ENCODE data around the gene CABCOCO1.
A peak's percentile ranks its signal among the peaks of the same experiment; 100 is the strongest.
"Not testable (repeated sequence)": the region's sequence is repeated elsewhere in the genome, so short reads cannot be mapped to it uniquely, and the experiment has no call there.

The CABCOCO1 gene

DNA sequence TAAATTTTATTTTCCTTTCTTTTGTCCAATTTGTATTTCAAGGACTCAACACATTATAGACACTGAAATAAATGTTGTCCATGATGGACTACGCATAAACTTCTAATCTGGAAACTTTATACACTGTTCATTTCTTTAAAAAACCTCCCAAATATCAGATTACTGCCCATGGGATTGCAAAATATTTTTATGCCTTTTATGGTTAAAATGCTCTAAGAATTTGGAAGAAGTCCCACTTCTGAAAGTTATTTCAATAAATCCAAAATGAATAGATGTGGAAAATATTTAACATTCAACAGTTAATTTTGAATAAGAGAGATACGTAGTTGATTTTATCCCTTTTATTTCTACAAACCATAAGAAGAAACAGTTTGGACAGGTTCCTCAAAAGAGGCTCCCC lies 46.1 kb downstream of the CABCOCO1 start:
- DNase-seq (ENCODE audit: low read depth in 1 of 2, low spot score in 1 of 2) = no peak

DNA sequence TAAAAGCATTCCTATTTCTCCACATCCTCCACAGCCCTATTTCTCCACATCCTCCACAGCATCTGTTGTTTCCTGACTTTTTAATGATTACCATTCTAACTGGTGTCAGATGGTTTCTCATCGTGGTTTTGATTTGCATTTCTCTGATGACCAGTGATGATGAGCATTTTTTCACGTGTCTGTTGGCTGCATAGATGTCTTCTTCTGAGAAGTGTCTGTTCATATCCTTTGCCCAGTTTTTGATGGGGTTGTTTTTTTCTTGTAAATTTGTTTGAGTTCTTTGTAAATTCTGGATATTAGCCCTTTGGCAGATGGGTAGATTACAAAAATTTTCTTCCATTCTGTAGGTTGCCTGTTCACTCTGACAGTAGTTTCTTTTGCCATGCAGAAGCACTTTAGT lies 49.4 kb downstream of the CABCOCO1 start:
- DNase-seq (ENCODE audit: low read depth in 1 of 2, low spot score in 1 of 2) = not testable (repeated sequence)

DNA sequence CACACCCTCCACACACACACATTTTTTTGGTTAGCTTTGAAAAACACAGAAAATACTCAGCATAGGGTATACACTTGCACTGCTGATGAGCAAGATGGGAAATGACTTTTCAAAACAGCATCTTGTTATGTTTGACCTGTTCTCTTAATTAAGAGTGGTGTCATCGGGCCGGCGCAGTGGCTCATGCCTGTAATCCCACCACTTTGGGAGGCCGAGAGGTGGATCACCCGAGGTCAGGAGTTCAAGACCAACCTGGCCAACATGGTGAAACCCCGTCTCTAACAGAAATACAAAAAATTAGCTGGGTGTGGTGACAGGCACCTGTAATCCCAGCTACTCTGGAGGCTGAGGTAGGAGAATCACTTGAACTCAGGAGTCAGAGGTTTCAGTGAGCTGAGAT lies 56.7 kb downstream of the CABCOCO1 start:
- DNase-seq (ENCODE audit: low read depth in 1 of 2, low spot score in 1 of 2) = not testable (repeated sequence)

DNA sequence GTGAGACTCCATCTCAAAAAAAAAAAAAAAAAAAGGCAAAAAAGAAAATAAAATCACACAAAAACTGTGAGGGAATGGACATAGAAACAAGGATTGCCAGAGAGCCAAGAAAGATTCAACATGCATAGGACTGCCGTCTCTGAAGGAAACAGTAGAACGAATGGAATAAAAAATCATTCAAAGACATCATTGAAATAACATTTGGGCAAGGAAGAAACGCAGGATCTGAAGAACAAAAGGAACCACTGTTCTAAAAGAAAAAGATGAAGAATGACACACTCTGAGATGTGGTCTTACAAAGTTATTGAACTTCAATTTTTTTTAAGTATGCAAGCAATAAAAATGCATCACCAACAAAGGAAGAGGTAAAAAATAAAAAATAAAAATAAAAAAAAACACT lies 57.2 kb downstream of the CABCOCO1 start:
- no peak for DNase-seq (ENCODE audit: low read depth in 1 of 2, low spot score in 1 of 2)

DNA sequence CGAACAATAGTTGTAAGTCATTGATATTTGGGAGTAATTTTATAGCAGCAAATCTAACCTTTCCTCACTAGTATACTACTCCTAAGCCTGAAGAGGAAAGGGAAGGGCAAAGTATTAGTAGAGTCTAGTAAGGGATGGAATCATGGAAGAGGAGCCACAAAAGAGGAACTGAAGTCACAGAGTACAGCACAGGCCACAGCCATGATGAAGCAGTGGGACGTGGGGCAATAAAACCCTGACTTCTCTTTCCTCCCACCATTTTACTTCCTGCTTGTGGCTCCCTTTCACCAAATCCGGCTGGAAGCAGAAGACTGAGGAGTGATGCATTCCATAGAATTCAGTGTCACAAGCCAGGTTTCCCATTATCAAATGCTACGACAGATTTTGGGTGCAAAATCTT lies 58.7 kb downstream of the CABCOCO1 start:
- no peak for DNase-seq (ENCODE audit: low read depth in 1 of 2, low spot score in 1 of 2)

DNA sequence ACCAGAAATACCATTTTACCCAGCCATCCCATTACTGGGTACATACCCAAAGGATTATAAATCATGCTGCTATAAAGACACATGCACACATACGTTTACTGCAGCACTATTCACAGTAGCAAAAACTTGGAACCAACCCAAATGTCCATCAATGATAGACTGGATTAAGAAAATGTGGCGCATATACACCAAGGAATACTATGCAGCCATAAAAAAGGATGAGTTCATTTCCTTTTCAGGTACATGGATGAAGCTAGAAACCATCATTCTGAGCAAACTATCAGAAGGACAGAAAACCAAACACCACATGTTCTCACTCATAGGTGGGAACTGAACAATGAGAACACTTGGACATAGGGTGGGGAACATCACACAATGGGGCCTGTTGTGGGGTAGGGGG lies 62.5 kb downstream of the CABCOCO1 start:
- DNase-seq (ENCODE audit: low read depth in 1 of 2, low spot score in 1 of 2) = not testable (repeated sequence)

DNA sequence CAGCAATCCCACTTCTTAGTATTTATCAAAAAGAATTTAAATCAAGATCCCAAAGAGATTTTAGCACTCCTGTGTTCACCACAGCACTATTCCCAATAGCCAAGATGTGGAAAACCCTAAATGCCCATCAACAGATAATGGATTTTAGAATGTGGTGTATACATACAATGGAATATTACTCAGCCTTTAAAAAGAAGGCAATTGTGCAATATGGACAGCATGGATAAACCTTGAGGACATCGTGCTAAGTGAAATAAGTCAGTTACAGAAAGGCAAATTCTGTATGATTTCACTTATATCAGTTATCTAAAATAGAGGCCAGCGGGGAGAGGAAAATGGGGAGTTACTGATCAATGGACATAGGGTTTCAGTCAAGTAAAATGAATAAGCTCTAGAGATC lies 66.9 kb downstream of the CABCOCO1 start:
- DNase-seq (ENCODE audit: low read depth in 1 of 2, low spot score in 1 of 2) = no peak

DNA sequence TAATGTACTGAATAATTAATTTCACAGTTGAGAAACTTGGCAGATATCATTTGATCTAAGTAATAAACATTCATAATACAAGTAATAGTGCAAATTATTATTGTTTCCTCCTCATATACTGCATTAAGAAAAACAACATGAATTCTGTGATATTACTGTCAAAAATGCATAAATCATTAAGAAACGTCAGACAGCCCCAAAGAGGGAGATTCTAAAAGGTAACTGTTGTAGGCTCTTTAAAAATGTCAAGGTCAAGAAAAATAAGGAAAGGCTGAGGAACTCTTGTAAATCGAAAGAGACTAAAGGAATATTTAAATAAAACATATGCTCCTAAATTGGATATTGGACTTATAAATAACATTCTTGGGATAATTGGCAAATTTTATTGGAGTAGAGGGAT lies 67.9 kb downstream of the CABCOCO1 start:
- DNase-seq (ENCODE audit: low read depth in 1 of 2, low spot score in 1 of 2) = no peak

DNA sequence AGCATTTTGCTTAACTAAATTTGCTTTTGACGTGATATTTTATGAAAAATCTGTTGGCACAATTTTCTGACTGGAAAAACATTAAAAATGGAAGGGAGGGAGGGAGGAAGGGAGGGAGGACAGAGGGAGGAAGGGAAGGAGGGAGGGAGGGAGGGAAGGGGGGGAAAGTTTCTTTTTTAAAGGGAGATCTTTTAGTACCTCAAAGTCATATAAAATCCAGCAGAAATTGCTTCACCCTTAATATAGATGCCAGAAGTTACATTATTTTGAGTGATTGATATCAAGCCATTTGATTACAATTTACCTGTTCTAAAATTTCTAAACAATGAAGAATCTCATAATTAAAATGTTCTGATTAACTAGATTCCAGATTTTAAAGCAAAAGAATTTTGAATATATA lies 68.9 kb downstream of the CABCOCO1 start:
- no peak for DNase-seq (ENCODE audit: low read depth in 1 of 2, low spot score in 1 of 2)

DNA sequence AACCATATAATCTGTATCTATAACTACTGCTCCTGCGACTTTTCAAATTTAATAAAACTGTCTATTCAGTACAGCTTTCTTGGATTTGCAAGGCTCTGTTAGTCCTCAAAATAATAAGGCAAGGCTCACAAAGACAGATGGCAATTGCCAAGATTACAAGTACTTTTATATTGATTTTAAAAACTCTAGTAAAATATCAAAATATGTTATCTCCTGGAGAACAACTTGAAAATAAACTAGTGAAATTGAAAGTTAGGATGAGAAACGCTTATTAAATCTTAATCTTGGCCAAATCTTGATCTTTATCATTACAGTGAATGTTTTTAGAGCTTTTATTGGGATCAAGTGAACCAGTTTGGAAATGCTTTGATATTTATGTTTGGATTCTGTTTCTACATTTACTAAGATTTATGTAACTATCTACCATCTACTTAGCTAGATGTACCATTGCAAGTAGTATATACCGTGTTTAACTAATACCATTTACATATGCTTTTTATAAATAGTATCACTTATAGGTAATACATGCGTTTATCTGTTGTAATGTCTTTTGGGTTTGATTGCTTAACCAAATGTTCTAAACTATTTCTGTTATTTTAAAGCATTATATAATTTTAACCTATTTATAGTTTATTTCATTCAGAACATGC lies 70.0 kb downstream of the CABCOCO1 start:
- no peak for DNase-seq (ENCODE audit: low read depth in 1 of 2, low spot score in 1 of 2)

DNA sequence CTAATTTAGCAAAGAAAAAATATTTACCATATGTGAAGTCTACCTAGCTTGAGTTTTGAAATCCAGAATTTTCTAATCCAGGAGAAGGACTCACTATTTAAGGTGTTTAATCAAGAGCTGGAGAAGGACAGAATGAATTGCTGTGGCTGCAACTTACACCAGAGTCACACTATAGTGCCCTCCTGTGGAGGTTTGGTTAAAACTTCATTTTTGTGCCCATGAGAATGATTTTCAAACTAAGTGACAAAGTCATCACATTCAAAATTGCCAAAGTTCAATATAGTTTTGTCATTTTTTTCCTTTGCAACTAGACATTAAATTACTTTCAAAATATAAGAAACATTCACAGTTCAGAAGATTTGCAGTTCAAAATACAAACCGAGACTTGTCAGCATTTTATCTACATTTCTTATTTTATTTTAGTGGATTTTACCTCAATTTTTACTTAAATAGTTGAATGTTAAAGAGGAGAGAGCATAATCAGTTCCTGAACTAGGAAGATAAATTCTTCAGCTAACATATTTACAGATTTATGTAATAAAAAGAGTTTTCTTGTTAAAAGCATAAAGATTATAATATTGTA lies 70.7 kb downstream of the CABCOCO1 start:
- peak in 1 of 2 donors; percentile 11 for DNase-seq (ENCODE audit: low read depth in 1 of 2, low spot score in 1 of 2)

DNA sequence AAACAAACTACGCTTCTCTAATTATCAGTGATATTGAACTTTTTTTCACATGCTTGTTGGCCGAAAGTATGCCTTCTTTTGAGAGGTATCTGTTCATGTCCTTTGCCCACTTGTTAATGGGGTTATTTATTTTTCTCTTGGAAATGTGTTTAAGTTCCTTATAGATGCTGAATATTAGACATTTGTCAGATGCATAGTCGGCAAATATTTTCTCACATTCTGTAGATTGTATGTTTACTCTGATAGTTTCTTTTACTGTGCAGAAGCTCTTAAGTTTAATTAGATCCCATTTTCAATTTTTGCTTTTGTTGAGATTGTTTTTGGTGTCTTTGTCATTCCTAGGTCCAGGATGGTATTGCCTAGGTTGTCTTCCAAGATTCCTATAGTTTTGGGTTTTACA lies 73.2 kb downstream of the CABCOCO1 start:
- no peak for DNase-seq (ENCODE audit: low read depth in 1 of 2, low spot score in 1 of 2)

DNA sequence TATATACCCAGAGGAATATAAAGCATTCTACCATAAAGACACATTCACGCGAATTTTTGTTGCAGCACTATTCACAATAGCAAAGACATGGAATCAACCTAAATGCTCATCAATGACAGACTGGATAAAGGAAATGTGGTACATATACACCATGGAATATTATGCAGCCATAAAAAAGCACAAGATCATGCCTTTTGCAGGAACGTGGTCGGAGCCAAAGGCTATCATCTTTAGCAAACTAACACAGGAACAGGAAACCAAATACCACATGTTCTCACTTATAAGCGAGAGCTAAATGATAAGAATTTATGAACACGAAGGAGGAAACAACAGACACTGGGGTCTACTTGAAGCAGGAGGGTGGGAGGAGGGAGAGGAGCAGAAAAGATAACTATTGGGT lies 74.7 kb downstream of the CABCOCO1 start:
- DNase-seq (ENCODE audit: low read depth in 1 of 2, low spot score in 1 of 2) = not testable (repeated sequence)

DNA sequence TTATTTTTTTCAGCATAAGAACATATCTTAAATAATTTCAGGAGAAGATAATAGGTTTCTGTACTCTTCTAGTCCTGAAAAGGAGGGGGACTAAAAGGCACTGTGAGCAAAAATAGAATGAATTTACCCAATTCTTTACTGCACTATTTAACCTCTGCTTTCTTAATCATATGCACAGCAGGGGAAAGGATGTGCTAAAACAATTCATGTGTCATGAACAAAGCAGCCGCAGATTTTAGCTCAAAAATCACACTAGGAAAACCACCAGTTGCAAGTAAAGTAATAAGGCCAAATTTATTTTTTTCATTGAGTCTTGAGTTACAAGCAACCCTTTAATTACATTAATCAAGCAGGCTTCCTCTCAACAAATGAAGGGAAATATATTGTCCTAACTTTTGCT lies 80.1 kb downstream of the CABCOCO1 start:
- no peak for DNase-seq (ENCODE audit: low read depth in 1 of 2, low spot score in 1 of 2)

DNA sequence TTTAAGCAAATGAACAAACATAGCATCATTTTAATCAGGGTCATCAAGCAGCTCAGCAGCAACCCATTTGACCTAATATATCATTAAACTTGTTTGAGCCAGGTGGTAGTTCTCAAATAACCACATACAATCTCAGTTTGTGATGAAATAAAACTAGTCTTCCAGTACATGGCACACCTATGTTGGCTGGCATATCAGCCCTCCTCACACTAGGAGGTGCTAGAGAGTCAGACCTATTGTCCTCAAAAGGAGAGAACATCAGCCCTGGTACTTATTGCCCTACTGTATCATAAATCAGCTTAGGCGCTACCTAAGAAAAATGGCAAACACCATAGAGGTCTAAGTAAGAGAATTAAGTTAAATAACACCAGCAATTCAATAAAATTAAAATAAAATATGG lies 81.7 kb downstream of the CABCOCO1 start:
- no peak for DNase-seq (ENCODE audit: low read depth in 1 of 2, low spot score in 1 of 2)

DNA sequence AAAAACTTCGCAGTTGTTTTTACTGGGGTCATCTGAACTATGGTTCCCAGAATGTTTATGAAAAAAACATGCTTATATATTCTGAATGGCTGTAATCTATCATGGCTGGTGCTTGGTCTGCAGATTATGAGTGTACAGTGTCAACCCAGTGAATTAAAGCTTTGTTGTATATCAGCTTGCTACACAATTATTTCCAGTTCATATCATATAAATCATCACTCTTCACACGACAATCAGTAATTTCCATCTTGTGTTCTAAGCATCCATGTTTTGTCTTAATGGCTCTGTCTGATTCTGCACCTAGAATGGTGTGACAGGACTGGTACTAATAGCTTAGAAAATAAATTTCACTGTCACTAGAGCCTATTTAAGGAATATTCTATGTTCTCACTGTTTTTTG lies 83.6 kb downstream of the CABCOCO1 start:
- DNase-seq (ENCODE audit: low read depth in 1 of 2, low spot score in 1 of 2) = no peak

DNA sequence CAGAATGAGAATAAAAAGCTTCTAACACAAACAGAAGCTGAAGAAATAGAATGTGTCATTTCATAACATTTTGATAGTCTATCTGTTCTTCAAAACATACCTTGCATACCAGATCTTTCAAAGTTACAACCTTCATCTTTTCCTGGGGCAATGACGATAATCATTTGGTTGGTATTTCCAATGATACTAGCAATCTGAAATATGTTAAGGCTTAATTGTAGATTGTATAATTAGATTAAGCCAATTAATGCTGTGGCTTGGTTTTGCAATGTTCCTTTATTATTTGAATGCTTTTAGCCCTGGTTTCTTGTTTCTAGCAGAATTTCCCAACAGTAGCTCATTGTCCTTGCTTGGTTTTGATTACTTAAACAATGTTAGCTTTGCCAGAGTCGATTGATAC lies 84.6 kb downstream of the CABCOCO1 start:
- no peak for DNase-seq (ENCODE audit: low read depth in 1 of 2, low spot score in 1 of 2)

DNA sequence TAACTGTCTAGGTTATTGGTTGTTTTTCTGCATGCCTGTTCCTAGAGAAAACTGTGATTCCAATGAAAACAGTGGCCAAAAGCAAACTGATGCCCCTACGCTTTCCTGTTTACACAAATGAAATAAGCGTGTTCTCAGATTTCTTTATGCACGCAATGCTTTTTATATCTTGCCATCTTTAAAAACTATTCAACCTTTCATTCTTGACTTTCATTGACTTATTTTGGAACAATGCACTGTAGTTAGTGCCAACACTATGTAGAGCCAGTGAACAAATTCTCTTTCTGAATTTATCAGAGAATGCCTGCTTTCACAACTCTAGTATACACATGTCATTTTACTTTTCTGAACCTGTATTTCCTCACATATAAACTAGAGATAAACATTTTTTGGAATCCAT lies 86.6 kb downstream of the CABCOCO1 start:
- no peak for DNase-seq (ENCODE audit: low read depth in 1 of 2, low spot score in 1 of 2)

DNA sequence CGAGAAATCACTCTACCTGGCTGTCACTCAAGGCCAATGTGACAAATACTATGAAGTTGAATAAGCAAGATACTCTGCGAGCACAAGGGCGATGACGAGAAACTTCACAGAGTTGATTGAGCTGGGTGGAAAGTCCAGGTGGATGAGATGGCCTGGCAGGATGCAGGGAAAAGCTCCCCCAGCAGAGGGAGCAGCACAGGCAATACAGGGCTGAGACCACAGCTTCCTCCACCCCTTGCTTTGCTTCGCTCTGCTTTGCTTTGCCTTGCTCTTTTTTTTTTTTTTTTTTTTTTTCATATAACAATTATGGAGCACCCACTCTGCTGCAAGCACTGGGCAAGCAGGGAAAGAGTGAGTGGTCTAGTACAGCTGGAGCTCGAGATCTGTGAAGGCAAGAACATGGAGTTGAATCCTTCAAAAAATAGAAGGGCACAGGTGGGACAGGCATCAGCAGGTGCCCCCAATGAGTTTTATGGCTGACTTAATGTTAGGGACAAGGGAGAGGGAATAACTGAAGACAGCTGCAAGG lies 88.3 kb downstream of the CABCOCO1 start:
- DNase-seq (ENCODE audit: low read depth in 1 of 2, low spot score in 1 of 2) = peak; percentile 27 to 62

DNA sequence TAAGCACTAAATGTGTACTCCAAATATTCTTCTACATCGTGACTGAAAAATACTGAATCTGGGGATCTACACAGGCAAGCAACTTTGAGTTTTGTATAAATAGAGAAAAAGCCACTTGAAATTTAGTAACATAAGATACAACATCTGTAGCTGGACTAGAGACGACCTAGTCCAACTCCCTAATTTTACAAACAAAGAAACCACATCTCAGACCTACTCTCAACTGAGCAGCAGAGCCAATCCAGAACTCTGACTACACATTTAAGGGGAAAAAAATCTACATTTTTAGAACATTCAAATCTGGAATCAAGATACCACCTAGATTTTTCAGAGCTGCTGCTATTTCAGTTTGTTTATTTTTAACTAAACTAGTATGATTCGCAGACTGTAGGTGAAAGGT lies 88.9 kb downstream of the CABCOCO1 start:
- DNase-seq (ENCODE audit: low read depth in 1 of 2, low spot score in 1 of 2) = no peak

DNA sequence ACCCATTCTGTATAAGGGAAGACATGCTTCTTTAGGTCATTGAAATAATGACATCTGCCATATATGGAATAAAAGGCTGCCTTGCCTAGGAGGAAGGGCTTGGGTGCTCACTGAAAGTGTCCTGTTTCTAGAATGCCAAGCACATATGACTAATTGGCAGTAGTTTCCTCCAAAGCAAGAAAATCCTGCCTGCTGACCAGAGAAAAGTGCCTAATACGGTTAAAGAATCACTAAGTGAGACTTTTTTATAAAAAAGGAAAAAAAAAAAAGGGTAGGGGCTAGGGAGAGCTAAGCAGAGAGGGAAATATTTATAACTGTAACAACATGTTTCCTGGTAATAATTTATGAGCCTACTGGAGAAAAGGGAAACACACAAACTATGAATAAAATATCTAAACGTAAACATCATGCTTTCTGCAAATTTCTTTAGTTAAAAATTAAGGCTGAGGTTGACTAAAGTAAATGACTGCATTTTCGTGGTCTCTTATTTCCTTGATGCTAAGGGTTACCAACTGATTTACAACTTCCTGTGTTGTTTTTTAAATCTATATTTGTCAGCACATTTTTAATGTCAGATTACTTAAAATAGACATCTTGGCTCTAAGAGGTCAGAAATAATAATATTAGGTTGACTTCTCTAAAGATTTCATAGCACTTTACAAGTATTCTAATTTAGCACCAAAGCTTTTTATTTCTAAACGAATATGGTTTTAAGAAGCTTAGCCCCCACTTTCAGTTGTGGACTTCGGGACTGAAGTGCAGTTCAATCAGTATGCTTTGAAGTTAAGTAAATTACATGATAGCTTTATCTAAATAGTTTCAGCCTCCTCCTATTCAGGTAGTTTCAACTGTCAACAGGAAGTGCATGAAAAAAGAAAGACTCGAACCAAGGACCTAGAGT lies 89.6 kb downstream of the CABCOCO1 start:
- no peak for DNase-seq (ENCODE audit: low read depth in 1 of 2, low spot score in 1 of 2)

DNA sequence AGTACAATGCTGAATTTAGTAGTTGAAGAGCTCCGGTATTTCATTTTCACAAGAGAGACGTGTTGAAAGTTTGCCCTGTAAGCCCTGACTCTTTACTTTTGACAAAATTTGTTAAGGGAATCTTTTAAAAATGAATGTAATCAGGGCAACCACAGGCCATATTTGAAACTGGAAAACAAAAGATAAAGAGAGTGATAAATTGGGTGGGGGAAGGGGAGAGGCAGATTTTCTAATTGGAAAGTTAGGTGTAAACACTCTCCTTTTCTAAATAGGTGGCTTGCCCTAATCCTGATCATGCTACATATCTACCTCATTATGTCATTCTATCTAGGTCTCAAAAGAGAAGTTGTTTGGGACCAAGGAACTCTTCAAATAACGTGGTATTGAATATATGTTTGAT lies 90.7 kb downstream of the CABCOCO1 start:
- no peak for DNase-seq (ENCODE audit: low read depth in 1 of 2, low spot score in 1 of 2)

All from activated CD4-positive, alpha-beta T cell treated with anti-CD3 and anti-CD28 coated beads, Interleukin-2, amount 50 U/mL, for 24 hours (primary cell).